ENCODE measurements around the gene COTL1.
"Not testable (repeated sequence)": the region's sequence is repeated elsewhere in the genome, so short reads cannot be mapped to it uniquely, and the experiment has no call there.

COTL1 gene

DNA sequence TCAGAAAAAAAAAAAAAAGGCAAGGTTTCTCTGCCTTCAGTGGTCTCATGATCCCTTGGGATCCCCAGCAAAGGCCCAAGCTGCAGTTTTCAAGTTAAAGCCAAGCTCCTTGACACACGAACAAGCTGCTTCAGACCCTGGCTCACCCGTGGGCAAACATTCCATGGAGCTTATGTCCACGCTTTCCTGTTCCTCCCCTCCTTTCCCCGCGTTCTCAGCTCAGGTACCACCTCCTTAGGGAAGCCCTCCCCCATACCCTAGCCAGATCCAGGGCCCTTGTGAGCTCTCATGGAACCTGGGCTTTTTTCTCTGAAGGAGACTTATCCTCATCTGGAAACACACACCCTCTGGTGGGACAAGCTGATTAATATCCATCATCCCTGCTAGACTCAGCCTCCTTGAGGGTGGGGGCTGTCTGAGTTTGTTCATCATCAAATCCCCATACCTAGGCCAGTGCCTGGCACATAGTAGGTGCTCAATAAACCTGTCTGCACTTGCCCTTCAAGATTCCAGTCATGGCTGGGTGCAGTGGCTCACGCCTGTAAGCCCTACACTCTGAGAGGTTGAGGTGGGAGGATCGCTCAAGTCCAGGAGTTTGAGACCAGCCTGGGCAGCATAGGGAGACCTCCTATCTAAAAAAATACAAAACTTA, 54.7 kb downstream of the COTL1 start:
- no peak overlapping the region for H3K4me3 ChIP-seq (ENCODE audit: low read depth, low read length)
- TF ChIP-seq, protein P1, sequence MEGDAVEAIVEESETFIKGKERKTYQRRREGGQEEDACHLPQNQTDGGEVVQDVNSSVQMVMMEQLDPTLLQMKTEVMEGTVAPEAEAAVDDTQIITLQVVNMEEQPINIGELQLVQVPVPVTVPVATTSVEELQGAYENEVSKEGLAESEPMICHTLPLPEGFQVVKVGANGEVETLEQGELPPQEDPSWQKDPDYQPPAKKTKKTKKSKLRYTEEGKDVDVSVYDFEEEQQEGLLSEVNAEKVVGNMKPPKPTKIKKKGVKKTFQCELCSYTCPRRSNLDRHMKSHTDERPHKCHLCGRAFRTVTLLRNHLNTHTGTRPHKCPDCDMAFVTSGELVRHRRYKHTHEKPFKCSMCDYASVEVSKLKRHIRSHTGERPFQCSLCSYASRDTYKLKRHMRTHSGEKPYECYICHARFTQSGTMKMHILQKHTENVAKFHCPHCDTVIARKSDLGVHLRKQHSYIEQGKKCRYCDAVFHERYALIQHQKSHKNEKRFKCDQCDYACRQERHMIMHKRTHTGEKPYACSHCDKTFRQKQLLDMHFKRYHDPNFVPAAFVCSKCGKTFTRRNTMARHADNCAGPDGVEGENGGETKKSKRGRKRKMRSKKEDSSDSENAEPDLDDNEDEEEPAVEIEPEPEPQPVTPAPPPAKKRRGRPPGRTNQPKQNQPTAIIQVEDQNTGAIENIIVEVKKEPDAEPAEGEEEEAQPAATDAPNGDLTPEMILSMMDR (IDR thresholded peaks at IDR 0.05; ENCODE audit: low read depth, low read length) = no peak

DNA sequence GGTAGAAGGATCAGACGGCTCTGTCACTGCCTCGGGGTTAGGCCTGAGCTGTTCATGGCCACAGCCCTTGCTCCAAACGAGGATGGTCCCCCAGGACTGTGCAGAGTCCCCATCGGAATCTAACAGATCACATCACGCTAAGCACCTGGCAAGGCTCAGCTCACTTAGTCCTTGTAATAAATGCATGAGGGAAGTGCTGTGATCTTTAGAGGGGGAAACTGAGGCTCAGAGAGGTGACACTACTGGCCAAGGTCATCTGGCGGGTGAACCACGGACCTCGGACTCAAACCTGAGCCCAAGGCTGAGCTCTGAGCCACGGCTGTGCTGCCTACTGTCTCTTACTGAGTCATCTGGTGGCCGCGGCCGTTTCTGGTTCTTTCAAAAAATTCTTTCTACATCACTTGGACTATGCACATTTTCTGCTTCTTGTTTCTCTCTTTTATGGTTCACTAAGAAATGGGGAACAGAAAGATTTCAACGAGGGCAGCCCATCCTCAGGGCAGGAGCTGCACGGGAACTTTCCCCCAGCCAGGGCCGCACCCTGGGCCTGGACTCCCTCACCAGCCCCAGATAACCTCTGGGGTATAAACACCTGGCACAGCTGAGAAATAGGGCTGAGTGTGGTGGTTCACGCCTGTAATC, 55.6 kb downstream of the COTL1 start:
- TF ChIP-seq, protein P1 (IDR thresholded peaks at IDR 0.05; ENCODE audit: low read depth, low read length) = no peak

GRCh38 chr16:84561291-84561690, 56.6 kb downstream of the COTL1 start:
- TF ChIP-seq, protein P1 (IDR thresholded peaks at IDR 0.05; ENCODE audit: low read depth, low read length) = no peak
- no peak overlapping the region for H3K4me3 ChIP-seq (ENCODE audit: low read depth, low read length)

More for the DNA sequence above, 55.6 kb downstream of the COTL1 start:
- H3K4me3 ChIP-seq (ENCODE audit: low read depth, low read length) = no peak overlapping the region

- H3K4me3 ChIP-seq (ENCODE audit: low read depth, low read length) = no peak overlapping the region
- TF ChIP-seq, protein P1 (IDR thresholded peaks at IDR 0.05; ENCODE audit: low read depth, low read length) = no peak
These were observed 57.6 kb downstream of the COTL1 start for GRCh38 chr16:84560269-84560668.

DNA sequence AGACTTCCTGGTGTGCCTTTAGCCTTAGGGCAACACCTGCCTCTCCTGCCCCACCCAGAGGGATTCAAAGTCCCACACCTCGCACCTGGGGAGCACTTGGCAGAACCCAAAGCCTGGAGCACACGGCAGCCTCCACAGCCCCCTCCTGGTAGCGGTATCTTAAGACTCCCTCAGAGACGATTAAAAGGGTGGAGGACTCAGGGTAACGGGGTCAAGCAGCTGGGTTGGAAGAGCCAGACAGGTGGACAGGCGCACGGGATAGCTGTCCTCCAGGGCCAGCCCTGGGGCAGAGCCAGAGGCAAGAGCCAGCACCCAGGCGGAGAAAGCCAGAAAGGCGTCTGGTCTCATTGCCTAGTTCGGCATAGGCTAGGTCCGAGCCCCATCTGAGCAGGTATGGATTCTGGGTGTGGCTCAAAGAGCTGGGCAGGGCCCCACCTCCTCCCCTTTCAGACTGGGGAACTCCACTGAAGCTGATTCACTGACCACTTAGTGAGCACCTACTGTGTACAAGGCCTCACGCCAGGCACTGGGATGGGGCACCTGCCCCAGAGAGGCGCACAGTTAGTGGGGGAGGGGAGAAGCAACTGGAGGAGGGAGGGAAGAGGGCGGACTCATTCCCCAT, 58.5 kb downstream of the COTL1 start:
- TF ChIP-seq, protein P1 (IDR thresholded peaks at IDR 0.05; ENCODE audit: low read depth, low read length) = no peak
- no peak overlapping the region for H3K4me3 ChIP-seq (ENCODE audit: low read depth, low read length)

DNA sequence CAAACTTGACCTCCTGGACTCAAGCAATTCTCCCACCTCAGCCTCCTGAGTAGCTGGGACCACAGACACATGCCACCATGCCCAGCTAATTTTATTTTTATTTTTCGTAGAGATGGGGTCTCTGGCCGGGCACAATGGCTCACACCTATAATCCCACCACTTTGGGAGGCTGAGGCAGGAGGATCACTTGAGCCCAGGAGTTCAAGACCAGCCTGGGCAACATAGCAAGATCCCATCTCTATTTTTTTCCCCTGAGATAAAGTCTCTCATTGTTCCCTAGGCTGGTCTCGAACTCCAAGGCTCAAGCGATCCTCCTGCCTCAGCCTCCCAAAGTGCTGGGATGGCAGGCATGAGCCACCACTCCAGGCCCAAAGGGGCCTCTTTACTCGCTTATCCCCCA, 59.0 kb downstream of the COTL1 start:
- H3K4me3 ChIP-seq (ENCODE audit: low read depth, low read length) = not testable (repeated sequence)

DNA sequence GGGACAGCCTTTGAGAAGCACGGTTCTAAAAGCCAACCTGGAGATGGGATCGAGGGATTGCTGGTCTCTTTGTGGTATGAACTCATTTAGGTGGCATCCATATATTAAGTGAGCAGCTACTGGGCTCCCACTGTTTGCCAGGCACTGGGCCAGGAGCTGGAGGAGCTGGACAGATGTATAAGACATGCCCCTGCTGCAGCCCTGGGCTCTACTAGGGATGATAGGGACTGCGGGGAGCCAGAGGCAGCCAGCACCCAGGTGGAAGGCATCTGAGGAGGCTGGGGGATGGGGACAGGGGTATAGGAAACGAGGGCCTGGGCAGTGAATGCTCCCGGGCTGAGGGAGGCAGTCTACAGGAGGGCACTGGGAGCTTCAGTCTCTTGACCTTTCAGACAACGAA, 60.4 kb downstream of the COTL1 start:
- no peak overlapping the region for H3K4me3 ChIP-seq (ENCODE audit: low read depth, low read length)
- TF ChIP-seq, protein P1 (IDR thresholded peaks at IDR 0.05; ENCODE audit: low read depth, low read length) = no peak

All from WI38 (cell line).